Skeletal muscle cell (primary cell): ENCODE results near the gene CCNQ.

Experiments used
- DNase-seq: peaks from one replicate; pipeline ENCODE4 v3.0.0-alpha.2; 2010; ENCODE audit warnings: low read depth
- H3K4me3 ChIP-seq: 2 replicates; pipeline ENCODE4 v1.5.1; 2011; ENCODE audit warnings: low read depth, mild to moderate bottlenecking, control low read depth, low read length, moderate library complexity

CCNQ gene

DNA sequence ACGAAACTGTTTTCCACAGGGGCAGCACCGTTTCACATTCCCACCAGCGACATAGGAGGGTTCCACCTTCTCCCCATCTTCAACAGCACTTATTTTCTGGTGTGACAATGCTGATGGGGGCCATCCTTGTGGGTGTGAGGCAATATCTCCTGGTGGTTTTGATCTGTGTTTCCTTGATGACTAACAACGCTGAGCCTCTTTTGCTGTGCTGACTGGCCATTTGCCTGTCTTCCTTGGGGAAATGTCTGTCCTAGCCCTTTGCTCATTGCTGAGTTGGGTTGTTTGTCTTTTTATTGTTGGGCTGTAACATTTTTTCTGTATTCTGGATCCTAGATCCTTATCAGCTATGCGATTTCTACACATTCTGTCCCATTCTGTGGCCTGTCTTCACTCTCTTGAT is 47.8 kb downstream of the CCNQ start:
- no peak overlapping the region for H3K4me3 ChIP-seq
- DNase-seq: no peak

GRCh38 chrX:153549807-153550206 is 49.1 kb downstream of the CCNQ start:
- no peak for DNase-seq
- no peak overlapping the region for H3K4me3 ChIP-seq

DNA sequence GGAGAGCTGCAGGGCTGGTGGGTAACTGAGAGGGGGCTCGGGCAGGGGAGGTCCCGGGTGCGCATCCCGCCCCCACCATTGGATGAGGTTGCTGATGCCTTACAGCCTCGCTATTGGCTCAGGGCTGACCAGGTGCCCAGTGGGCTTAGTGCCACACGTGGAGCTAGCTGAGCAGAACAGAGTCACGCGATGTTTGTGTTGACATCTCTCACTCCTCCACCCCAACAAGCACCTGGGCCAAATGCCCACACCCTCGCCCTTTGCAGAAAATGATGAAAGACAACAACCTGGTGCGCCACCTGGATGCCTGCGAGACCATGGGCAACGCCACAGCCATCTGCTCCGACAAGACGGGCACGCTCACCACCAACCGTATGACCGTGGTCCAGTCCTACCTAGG is 49.7 kb downstream of the CCNQ start:
- no peak for DNase-seq
- H3K4me3 ChIP-seq: no peak overlapping the region

DNA sequence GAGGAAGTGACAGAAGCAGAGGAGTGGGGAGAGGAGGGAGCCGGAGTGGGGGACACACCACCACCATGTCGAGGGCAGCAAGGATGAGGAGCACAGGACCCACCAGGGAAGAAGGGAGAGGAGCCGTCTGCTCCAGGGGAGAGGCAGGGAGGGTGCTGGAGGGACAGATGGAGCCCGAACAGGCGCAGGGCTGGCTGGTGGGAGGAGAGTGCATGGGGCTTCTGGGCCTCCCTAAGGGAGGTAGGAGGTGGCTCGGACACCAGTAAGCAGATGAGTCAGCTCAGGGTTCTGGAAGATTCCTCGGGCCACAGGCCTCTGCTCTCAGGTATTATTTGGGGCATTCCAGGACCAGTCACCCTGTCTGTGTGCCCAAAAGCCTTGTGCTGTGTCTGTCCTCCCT is 51.7 kb downstream of the CCNQ start:
- no peak overlapping the region for H3K4me3 ChIP-seq
- no peak for DNase-seq

DNA sequence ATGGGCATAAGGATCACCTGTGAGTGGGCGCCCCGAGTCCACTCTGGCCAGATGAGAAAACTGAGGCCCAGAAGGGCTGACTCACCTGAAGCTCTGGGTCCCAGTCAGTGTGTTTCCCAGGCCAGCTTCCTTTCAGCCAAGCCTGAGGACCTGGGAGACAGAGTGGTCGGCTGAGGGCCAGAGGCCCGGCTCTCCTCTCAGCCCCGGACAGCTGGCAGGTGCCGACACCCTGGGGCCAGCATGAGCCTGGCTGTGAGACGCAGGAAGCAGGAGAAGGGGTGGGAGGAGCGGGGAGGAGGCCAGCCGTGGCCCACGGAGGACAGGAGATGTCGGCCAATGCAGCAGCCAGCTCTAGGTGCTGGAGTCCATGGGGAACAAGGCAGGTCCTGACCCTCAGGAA is 52.6 kb downstream of the CCNQ start:
- no peak overlapping the region for H3K4me3 ChIP-seq
- DNase-seq: no peak

GRCh38 chrX:153544727-153545126 is 54.2 kb downstream of the CCNQ start:
- H3K4me3 ChIP-seq: no peak overlapping the region
- DNase-seq: no peak

DNA sequence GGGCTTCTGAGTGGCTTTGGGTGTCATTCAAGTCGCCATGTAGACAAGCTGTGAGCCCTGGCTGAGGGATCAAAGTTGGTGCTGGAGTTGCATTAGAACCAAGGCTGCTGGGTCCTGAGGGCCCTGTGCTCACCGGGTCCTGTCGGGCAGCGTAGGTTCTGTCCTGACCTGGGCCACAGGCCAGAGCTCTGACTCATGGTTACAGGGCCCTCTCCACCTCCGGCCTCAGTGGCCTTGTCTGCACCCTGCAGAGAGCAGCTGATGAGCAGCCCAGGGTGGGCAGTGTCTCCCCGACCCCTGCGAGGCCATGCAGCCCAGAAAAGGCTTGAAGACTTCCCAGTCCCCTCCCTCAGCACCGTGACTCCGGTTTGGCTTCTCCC is 59.0 kb downstream of the CCNQ start:
- DNase-seq: no peak
- H3K4me3 ChIP-seq: no peak overlapping the region

DNA sequence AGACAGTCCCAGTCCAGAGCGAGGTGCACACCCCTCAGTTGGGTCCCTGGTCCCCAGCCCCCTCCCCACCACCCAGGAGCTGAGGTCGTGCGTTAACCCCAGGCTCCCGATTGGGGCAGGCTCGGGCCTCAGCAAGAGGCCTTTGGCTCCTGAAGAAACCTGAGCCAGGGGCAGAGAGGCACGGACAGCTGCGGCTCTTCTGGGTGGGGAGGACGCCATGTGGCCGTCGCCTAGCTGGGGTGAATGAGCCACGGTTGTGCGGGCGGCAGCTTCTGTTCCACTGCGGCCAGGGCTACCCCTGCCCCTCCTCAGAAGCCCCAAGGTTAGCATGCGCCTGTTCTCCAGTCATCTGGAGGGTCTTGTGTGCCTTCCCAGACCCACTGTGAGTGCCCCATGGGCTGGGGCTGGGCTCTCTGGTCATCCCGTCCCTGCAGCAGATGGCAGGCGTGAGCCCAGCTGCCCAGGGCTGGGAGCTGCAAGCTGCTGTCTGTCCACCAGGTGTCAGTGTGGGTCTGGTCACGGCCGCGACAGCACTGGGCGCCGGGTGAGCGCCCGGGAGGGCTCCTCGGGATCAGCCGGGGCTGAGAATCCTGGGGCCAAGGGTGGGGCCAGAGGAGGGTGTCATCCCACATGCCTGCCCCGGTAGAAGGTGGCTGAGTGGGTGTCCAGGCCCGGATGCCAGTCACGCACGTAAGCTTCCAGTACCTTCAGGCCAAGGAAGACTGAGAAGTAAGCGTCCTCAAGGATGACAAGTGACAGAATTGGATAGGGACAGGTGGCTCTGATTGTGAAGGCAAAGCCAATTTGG is 59.6 kb downstream of the CCNQ start:
- H3K4me3 ChIP-seq: no peak overlapping the region
- no peak for DNase-seq

- no peak overlapping the region for H3K4me3 ChIP-seq
- DNase-seq: no peak
These were observed 60.5 kb downstream of the CCNQ start for GRCh38 chrX:153538424-153538823.
